OCI-LY7 (cell line): ENCODE results near the gene TIMP3.

ENCODE experiments used
- CTCF ChIP-seq: fragments of 200-600 bp; sonication (generic); conservative IDR thresholded peaks from 2 replicates; pipeline ENCODE4 v1.5.1; 2014; ENCODE audit warnings: mild to moderate bottlenecking, antibody characterized with exemption, low read length, moderate library complexity, mixed read lengths
- EZH2phosphoT487 ChIP-seq: fragments of 200-600 bp; sonication (generic); IDR thresholded peaks from 2 replicates; pipeline ENCODE4 v1.6.1; 2018; ENCODE audit warnings: low read depth, borderline replicate concordance, mild to moderate bottlenecking, mixed run types, antibody characterized with exemption, low read length, moderate library complexity, mixed read lengths

GRCh38 chr22:32832174-32832573 lies 30.7 kb downstream of the TIMP3 start:
- TF ChIP-seq CTCF: no peak
- no peak for TF ChIP-seq EZH2phosphoT487
